ENCODE data around the gene ZNF580.

ZNF580 gene

GRCh38 chr19:55663846-55664536, 23.2 kb downstream of the ZNF580 start:
- no peak for DNase-seq (ENCODE audit: low read depth in 2 of 2)

DNA sequence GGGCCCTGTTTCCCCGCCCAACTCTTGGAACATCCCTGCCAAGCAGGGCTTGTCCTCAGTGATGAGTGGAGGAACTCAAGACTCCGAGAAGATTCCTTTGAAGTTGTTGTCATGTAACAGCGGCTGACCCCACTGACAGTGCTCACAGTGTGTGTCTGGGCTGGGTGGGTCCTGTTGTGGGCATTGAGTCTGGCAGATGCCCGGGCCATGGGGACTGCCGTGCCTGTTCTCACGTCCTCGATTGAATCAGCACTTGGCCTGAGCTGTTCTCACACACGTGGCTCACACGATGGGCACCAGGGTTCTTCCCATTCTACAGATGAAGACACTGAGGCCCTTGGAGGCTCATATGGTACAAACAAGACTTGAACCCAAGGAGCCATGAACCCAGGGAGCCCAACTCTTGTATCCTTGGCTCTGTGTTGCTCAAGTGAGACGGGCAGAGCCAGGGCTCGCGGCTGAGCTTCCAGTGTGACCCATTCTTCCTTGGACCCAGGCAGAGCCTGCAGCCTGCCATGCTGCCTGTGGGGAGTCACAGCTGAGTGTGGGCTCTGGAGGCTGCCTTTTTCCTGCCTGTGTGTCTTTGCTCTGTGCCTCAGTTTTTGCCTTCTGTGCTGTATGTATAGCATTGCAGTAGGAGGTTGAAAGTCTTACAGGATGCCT, 25.7 kb downstream of the ZNF580 start:
- no peak for DNase-seq (ENCODE audit: low read depth in 2 of 2)

GRCh38 chr19:55667006-55667381, 26.2 kb downstream of the ZNF580 start:
- no peak for DNase-seq (ENCODE audit: low read depth in 2 of 2)

GRCh38 chr19:55667511-55667910, 26.7 kb downstream of the ZNF580 start:
- no peak for DNase-seq (ENCODE audit: low read depth in 2 of 2)

- DNase-seq (ENCODE audit: low read depth in 2 of 2) = no peak
These were observed 27.2 kb downstream of the ZNF580 start for GRCh38 chr19:55667958-55668357.

- DNase-seq (ENCODE audit: low read depth in 2 of 2) = no peak
These were observed 28.0 kb downstream of the ZNF580 start for GRCh38 chr19:55668603-55669348.

DNA sequence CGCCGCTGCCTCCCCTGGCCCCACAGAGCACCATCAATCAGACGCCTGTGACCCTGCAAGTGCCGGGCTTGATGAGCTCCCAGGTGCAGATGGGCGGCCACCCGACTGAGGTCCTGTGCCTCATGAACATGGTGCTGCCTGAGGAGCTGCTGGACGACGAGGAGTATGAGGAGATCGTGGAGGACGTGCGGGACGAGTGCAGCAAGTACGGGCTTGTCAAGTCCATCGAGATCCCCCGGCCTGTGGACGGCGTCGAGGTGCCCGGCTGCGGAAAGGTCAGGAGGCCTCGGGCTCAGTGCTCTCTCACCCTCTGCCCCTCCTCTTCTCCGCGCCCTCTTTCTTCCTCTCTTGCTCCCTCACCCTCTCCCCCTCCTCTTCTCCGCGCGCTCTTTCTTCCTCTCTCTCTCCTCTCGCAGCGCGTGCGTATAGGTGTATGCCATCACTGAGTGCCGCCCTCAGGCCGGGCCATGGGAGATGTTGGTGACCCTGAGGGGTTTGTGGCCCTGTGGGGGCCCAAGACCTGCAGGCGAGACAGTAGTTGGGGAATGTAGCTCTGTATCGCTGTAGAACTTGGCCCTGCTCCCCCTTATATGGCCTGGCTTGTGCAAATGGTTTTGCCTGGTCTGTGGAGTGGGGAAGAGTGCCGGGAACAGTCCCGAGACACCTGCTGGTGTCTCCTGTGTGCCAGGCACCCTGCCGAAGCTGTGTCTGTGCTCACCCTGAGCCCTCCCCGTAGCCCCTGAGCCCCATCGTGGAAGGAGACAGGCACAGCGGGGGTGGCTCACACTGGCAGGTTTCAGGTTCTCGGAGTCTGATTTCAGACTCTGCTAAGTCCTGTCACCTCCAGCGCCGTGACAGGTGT, 28.8 kb downstream of the ZNF580 start:
- DNase-seq (ENCODE audit: low read depth in 2 of 2) = no peak

DNA sequence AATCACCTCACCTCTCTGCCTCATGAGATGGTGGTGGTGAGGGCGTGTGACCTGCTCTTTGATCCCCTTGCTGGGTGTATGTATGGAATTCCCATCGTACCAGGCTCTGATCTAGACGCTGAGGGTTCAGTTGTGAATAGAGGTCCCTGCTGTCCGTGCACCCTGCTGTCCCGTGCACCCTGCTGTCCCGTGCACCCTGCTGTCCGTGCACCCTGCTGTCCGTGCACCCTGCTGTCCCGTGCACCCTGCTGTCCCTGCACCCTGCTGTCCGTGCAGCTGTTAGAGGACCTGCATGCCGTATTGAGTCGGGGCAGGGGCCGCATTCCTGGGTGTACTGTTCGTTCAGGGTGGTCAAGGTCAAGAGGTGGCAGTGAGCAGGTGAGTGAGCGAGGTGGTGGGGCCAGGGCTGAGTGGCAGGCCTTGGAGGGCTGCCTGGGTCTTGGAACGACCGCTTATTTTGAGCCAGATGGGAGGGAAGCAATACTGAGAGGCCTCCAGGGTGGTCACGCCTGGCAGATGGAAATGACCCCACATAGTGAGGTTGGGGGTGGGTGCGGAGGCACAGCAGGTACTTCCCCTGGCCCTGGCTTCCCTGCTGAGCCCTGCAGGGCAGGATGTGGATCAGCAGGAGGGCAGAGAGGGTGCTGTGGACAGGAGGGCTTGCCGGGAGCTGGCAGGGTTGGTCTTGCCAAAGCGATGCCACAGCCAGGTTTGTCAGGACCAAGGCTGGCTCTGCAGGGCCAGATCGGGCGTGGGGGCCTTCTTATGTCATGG, 29.7 kb downstream of the ZNF580 start:
- no peak for DNase-seq (ENCODE audit: low read depth in 2 of 2)

DNA sequence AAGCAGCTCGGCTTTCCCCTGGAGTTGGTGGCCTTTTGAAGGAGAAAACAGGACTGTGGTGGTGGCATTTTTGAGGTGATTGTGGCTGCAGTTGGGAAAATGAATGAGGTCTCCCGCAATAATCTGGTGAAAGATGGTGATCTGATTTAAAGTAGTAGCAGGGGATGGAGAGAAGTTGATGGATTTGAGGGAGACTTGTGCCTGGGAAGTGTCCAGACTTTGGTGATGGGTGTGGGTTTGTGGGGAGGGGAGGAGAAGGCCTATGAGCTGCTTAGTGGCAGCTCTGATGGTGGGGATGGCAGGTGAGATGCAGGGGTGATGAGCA, 30.2 kb downstream of the ZNF580 start:
- no peak for DNase-seq (ENCODE audit: low read depth in 2 of 2)

DNA sequence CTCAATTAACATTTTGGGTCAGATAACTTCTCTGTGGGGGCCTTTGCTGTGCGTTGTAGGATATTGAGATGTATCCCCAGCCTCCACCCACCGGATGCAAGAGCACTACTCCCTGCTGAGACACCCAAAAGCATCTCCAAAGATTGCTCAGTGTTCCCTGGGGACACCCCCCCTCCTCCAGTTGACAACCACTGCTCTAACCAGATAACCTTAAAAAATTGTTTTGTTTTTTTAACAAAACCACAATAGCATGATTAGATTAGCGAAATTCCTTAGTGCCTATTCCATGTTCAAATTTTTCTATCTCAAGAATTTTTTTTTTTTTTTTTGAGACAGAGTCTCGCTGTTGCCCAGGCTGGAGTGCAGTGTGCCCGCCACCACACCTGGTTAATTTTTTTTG, 31.6 kb downstream of the ZNF580 start:
- no peak for DNase-seq (ENCODE audit: low read depth in 2 of 2)

- DNase-seq (ENCODE audit: low read depth in 2 of 2) = no peak
These were observed 32.7 kb downstream of the ZNF580 start for GRCh38 chr19:55673465-55673864.

DNA sequence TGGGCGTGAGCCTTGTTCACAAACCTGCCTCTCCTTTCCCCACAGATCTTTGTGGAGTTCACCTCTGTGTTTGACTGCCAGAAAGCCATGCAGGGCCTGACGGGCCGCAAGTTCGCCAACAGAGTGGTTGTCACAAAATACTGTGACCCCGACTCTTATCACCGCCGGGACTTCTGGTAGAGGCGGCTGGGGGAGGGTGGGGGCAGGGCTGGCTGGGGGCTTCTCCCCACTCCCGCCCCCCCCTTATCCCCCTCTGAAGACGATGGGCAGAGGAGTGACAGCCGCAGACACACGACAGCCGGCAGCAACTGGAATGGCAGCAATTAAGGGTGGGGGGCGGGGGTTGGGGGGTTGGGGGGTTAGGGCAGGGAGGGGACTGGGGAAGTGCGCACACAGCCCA, 33.1 kb downstream of the ZNF580 start:
- no peak for DNase-seq (ENCODE audit: low read depth in 2 of 2)

DNA sequence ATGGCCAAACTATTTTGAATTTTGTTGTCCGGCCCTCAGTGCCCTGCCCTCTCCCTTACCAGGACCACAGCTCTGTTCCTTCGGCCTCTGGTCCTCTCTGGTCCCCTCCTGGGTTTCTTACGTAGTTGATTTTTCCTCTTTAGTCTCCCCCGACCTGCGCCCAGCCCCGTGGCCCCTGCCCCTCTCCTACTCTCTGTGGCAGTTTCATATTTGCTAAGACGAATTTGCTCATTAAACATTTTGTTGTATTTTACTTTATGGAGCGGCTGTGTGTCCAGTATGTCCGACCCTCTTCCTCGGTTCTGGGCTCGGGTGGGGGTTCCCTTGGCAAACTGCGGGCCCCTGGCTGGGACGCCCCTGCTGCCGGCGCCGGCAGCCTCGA, 33.6 kb downstream of the ZNF580 start:
- DNase-seq (ENCODE audit: low read depth in 2 of 2) = no peak

DNA sequence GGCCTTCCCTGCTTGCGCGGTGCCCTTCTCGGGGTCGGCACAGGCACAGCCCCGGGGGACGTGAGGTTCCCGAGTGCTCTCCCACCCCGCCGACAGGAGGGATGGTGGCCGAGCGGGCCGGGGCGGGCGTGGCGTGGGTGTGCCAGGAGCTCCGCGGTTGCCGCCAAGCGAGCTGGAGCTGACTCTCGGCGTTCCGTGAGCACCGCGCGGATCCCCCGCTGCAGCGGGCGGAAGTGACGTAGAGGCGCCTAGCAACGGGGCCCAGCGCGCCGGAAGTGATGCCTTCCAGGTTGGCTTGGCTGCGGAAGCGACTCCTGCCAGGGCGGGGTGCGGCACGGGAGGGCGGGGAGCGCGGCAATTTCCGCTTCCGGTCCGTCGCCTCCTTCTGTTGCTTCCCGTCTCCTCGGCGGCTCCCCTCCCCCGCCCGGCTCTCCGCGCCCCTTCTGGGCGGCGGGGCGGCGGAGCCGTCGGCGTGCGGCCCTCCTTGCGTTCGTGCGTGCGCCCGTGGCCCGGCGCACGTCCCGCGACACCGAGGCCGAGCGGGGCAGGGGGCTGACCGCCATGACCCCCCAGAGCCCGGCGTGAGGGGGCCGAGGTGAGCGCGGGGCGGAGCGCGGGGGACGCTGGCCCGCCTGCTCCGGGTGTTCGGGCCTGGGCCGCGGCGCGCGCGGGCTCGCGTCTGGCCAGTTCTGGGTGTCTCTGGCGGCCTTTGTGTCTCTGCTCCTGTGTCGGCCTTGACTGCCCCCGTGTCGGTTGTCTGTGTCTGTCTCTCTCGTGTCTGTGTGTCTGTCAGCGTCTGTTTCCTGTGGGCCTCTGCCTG, 34.2 kb downstream of the ZNF580 start, which contains the start of gene EPN1:
EPN1 (plus strand) TSS at position 386 of the 820 bp plus-strand sequence. CDS start 3,402 bp downstream, outside the sequence.
- DNase-seq (ENCODE audit: low read depth in 2 of 2) = peak; percentile 91

DNA sequence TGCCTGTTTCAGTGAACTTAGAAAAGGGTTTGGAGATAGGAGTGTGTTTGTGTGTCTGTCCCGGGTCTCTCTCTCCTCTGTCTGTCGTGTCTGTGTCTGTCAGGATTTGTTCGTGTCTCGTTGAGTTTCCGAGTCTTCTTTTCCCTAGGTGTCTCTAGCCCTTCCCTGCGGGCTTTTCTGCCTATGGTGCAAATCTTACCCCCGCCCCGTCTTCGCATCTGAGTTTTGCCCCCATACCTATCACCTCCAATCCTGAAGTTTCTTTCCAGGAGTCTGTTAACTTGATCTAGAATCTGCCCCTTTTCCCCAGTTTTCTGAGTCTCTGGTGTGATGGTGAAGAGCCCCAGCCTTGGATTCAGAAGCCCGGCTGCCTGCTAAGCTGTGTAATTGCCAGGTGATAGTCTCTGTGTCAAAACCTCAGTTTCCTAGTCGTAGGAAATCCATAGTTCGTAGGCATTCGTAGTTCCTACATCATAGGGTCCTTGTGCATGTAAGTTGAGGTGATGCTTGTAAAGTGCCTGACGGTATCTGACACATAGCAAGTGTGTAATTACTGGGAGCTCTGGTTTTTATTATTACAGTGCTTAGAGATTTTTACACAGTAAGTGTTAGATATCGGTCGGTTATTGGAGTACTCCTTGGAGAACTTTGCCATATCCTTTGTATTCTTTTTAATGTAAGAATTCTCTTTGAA, 35.0 kb downstream of the ZNF580 start:
- DNase-seq (ENCODE audit: low read depth in 2 of 2) = no peak

DNA sequence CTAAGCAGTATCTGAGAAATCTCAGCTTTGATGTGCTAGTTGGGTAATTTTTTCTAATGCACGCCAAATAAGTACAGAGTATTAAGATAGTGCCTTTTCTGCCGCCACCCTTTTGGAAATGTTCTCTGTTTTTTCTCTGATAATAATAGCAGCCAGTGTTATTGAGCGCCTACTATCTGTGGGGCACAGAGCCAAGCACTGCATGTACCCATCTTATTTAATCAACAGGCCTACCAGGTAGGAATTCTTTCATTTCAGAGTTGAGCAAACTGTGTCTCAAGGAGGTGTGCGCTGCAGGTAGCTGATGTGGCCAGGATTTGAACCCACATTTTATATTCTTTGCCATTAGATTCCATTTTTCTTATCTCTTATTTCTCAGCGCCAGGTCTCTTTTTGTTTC, 35.6 kb downstream of the ZNF580 start:
- DNase-seq (ENCODE audit: low read depth in 2 of 2) = no peak

DNA sequence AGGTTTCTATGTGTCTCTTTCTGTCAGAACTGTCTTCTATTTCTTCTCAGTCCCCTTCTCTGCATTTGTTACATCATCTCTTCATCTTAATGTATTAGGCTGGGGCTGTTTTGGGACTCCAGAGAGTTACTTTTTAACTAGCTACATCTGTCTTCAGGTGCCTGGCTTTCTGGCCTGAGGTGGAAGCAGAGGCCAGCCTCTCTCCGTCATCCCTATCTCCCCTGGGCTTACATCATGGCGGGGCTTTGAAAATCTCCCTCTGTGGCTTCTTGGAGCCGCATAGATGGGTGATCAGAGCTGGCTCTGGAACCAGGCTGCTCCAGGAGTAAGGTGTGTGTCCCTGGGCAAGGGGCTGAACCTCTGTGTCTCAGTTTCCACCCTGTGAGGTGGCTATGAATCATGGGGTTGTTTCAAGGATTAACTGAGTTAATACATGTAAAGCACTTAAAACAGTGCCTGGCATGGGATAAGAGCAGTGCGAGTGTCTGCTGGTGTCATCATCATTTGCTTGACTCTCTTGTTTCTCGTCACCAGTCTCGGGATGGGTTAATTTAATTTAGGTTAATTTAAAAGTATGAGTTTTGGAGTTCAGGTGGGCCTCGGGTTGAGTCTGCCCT, 36.2 kb downstream of the ZNF580 start:
- no peak for DNase-seq (ENCODE audit: low read depth in 2 of 2)

GRCh38 chr19:55677572-55678028, 36.8 kb downstream of the ZNF580 start:
- no peak for DNase-seq (ENCODE audit: low read depth in 2 of 2)

- no peak for DNase-seq (ENCODE audit: low read depth in 2 of 2)
These were observed 37.4 kb downstream of the ZNF580 start for GRCh38 chr19:55678121-55678671.
